HEK293 (cell line): ENCODE results near the gene MAP1B.

ENCODE experiments used
- MEIS1 ChIP-seq: sonication (generic); formaldehyde crosslinking; IDR thresholded peaks from 2 replicates; pipeline ENCODE4 v1.8.1; 2022; ENCODE audit warnings: missing genetic modification reagents, mild to moderate bottlenecking, borderline replicate concordance
- MYNN ChIP-seq: fragments of 450-650 bp; formaldehyde crosslinking; IDR thresholded peaks from 2 replicates; pipeline ENCODE4 v1.5.1; 2016; ENCODE audit warnings: missing biosample characterization, missing genetic modification characterization, borderline replicate concordance
- OVOL3 ChIP-seq: fragments of 450-650 bp; formaldehyde crosslinking; IDR thresholded peaks from 2 replicates; pipeline ENCODE4 v1.5.1; 2016; ENCODE audit warnings: missing biosample characterization, missing genetic modification characterization
- ZNF133 ChIP-seq: fragments of 450-650 bp; formaldehyde crosslinking; IDR thresholded peaks from 2 replicates; pipeline ENCODE4 v1.5.1; 2016; ENCODE audit warnings: missing biosample characterization, missing genetic modification characterization
- ZNF175 ChIP-seq: fragments of 450-650 bp; formaldehyde crosslinking; IDR thresholded peaks from 2 replicates; pipeline ENCODE4 v1.5.1; 2016; ENCODE audit warnings: missing biosample characterization, missing genetic modification characterization
- ZNF223 ChIP-seq: fragments of 450-650 bp; formaldehyde crosslinking; IDR thresholded peaks from 2 replicates; pipeline ENCODE4 v1.5.1; 2016; ENCODE audit warnings: missing biosample characterization, missing genetic modification characterization
- ZNF311 ChIP-seq: fragments of 450-650 bp; formaldehyde crosslinking; IDR thresholded peaks from 2 replicates; pipeline ENCODE4 v1.5.1; 2017; ENCODE audit warnings: missing biosample characterization, missing genetic modification characterization, borderline replicate concordance
- ZNF350 ChIP-seq: fragments of 450-650 bp; formaldehyde crosslinking; IDR thresholded peaks from 2 replicates; pipeline ENCODE4 v1.5.0; 2017; ENCODE audit warnings: missing biosample characterization, mild to moderate bottlenecking, missing genetic modification characterization
- ZNF596 ChIP-seq: fragments of 450-650 bp; IDR thresholded peaks from 2 replicates; pipeline ENCODE4 v1.5.0; 2018; ENCODE audit warnings: missing biosample characterization, mild to moderate bottlenecking, missing genetic modification characterization, moderate library complexity
- ZNF629 ChIP-seq: fragments of 450-650 bp; formaldehyde crosslinking; IDR thresholded peaks from 2 replicates; pipeline ENCODE4 v1.5.1; 2017; ENCODE audit warnings: missing biosample characterization, missing genetic modification characterization
- ZNF654 ChIP-seq: fragments of 450-650 bp; formaldehyde crosslinking; IDR thresholded peaks from 2 replicates; pipeline ENCODE4 v1.5.1; 2016; ENCODE audit warnings: low read depth, missing biosample characterization, missing genetic modification characterization
- ZNF660 ChIP-seq: fragments of 450-650 bp; IDR thresholded peaks from 2 replicates; pipeline ENCODE4 v1.5.1; 2018; ENCODE audit warnings: missing biosample characterization, mild to moderate bottlenecking, missing genetic modification characterization
- ZNF701 ChIP-seq: fragments of 450-650 bp; formaldehyde crosslinking; IDR thresholded peaks from 2 replicates; pipeline ENCODE4 v1.5.1; 2016; ENCODE audit warnings: missing biosample characterization, missing genetic modification characterization
- ZNF776 ChIP-seq: fragments of 450-650 bp; formaldehyde crosslinking; IDR thresholded peaks from 2 replicates; pipeline ENCODE4 v1.5.0; 2017; ENCODE audit warnings: missing biosample characterization, missing genetic modification characterization, borderline replicate concordance
- ZNF830 ChIP-seq: fragments of 450-650 bp; IDR thresholded peaks from 2 replicates; pipeline ENCODE4 v1.5.0; 2018; ENCODE audit warnings: missing biosample characterization, missing genetic modification characterization, low read depth, mild to moderate bottlenecking, moderate library complexity
- TF ChIP-seq, protein P1 (sequence below): fragments of 450-650 bp; formaldehyde crosslinking; IDR thresholded peaks from 2 replicates; pipeline ENCODE4 v1.5.1; 2016; ENCODE audit warnings: missing biosample characterization, missing genetic modification characterization, borderline replicate concordance
- TF ChIP-seq, protein P2 (sequence below): fragments of 450-650 bp; formaldehyde crosslinking; IDR thresholded peaks from 2 replicates; pipeline ENCODE4 v1.5.1; 2016; ENCODE audit warnings: missing biosample characterization, missing genetic modification characterization
- TF ChIP-seq, protein P3 (sequence below): fragments of 450-650 bp; formaldehyde crosslinking; IDR thresholded peaks from 2 replicates; pipeline ENCODE4 v1.5.0; 2017; ENCODE audit warnings: missing biosample characterization, missing genetic modification characterization, borderline replicate concordance
- TF ChIP-seq, protein P4 (sequence below): fragments of 450-650 bp; formaldehyde crosslinking; IDR thresholded peaks from 2 replicates; pipeline ENCODE4 v1.5.1; 2017; ENCODE audit warnings: missing biosample characterization, missing genetic modification characterization
- TF ChIP-seq, protein P5 (sequence below): fragments of 450-650 bp; formaldehyde crosslinking; IDR thresholded peaks from 2 replicates; pipeline ENCODE4 v1.5.1; 2016; ENCODE audit warnings: missing biosample characterization, missing genetic modification characterization
- TF ChIP-seq, protein P6 (sequence below): fragments of 450-650 bp; formaldehyde crosslinking; IDR thresholded peaks from 2 replicates; pipeline ENCODE4 v1.5.1; 2016; ENCODE audit warnings: missing biosample characterization, missing genetic modification characterization

MAP1B gene

DNA sequence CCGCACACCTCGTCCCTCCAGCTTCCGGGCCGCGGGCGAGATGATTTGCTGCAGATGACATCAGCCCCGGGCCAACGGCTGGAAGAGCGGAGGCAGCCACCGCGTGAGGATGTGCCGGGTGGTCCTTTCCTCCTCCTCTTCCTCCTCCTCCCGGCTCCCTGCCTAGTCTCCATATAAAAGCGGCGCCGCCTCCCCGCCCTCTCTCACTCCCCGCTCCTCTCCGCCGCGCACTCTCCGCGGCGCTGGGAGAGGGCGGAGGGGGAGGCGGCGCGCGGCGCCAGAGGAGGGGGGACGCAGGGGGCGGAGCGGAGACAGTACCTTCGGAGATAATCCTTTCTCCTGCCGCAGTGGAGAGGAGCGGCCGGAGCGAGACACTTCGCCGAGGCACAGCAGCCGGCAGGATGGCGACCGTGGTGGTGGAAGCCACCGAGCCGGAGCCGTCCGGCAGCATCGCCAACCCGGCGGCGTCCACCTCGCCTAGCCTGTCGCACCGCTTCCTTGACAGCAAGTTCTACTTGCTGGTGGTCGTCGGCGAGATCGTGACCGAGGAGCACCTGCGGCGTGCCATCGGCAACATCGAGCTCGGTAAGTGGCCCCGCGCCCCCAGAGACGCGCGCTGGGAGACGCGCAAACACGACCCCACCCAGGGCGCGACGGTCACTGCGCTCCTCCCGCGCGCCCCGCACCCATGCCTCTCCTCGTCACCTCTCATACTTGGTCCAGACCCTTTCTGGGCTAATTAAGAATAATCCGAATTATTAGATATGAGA is at the start of gene MAP1B (continued):
- TF ChIP-seq, protein P1, sequence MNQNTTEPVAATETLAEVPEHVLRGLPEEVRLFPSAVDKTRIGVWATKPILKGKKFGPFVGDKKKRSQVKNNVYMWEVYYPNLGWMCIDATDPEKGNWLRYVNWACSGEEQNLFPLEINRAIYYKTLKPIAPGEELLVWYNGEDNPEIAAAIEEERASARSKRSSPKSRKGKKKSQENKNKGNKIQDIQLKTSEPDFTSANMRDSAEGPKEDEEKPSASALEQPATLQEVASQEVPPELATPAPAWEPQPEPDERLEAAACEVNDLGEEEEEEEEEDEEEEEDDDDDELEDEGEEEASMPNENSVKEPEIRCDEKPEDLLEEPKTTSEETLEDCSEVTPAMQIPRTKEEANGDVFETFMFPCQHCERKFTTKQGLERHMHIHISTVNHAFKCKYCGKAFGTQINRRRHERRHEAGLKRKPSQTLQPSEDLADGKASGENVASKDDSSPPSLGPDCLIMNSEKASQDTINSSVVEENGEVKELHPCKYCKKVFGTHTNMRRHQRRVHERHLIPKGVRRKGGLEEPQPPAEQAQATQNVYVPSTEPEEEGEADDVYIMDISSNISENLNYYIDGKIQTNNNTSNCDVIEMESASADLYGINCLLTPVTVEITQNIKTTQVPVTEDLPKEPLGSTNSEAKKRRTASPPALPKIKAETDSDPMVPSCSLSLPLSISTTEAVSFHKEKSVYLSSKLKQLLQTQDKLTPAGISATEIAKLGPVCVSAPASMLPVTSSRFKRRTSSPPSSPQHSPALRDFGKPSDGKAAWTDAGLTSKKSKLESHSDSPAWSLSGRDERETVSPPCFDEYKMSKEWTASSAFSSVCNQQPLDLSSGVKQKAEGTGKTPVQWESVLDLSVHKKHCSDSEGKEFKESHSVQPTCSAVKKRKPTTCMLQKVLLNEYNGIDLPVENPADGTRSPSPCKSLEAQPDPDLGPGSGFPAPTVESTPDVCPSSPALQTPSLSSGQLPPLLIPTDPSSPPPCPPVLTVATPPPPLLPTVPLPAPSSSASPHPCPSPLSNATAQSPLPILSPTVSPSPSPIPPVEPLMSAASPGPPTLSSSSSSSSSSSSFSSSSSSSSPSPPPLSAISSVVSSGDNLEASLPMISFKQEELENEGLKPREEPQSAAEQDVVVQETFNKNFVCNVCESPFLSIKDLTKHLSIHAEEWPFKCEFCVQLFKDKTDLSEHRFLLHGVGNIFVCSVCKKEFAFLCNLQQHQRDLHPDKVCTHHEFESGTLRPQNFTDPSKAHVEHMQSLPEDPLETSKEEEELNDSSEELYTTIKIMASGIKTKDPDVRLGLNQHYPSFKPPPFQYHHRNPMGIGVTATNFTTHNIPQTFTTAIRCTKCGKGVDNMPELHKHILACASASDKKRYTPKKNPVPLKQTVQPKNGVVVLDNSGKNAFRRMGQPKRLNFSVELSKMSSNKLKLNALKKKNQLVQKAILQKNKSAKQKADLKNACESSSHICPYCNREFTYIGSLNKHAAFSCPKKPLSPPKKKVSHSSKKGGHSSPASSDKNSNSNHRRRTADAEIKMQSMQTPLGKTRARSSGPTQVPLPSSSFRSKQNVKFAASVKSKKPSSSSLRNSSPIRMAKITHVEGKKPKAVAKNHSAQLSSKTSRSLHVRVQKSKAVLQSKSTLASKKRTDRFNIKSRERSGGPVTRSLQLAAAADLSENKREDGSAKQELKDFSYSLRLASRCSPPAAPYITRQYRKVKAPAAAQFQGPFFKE (tag by site-specific recombination) = no peak
- TF ChIP-seq, protein P2, sequence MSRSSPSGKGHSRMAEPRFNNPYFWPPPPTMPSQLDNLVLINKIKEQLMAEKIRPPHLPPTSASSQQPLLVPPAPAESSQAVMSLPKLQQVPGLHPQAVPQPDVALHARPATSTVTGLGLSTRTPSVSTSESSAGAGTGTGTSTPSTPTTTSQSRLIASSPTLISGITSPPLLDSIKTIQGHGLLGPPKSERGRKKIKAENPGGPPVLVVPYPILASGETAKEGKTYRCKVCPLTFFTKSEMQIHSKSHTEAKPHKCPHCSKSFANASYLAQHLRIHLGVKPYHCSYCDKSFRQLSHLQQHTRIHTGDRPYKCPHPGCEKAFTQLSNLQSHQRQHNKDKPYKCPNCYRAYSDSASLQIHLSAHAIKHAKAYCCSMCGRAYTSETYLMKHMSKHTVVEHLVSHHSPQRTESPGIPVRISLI (tag by site-specific recombination) = no peak
- TF ChIP-seq ZNF223 (tag by site-specific recombination) (no peak), ZNF350 (tag by site-specific recombination) (no peak), OVOL3 (tag by site-specific recombination) (no peak), ZNF776 (tag by site-specific recombination) (no peak), ZNF654 (no peak), ZNF596 (tag by site-specific recombination) (no peak), MYNN (tag by site-specific recombination) (no peak), ZNF830 (tag by site-specific recombination) (no peak), ZNF660 (tag by site-specific recombination) (peak; percentile 54; the same call in 1 of the 2 replicates), ZNF701 (tag by site-specific recombination) (no peak), ZNF175 (tag by site-specific recombination) (no peak), MEIS1 (CRISPR knock-in tag) (no peak), ZNF133 (tag by site-specific recombination) (peak; percentile 47; the same call in 1 of the 2 replicates), ZNF629 (tag by site-specific recombination) (peak; percentile 47; the same call in 1 of the 2 replicates), ZNF311 (tag by site-specific recombination) (no peak)
- TF ChIP-seq, protein P3, sequence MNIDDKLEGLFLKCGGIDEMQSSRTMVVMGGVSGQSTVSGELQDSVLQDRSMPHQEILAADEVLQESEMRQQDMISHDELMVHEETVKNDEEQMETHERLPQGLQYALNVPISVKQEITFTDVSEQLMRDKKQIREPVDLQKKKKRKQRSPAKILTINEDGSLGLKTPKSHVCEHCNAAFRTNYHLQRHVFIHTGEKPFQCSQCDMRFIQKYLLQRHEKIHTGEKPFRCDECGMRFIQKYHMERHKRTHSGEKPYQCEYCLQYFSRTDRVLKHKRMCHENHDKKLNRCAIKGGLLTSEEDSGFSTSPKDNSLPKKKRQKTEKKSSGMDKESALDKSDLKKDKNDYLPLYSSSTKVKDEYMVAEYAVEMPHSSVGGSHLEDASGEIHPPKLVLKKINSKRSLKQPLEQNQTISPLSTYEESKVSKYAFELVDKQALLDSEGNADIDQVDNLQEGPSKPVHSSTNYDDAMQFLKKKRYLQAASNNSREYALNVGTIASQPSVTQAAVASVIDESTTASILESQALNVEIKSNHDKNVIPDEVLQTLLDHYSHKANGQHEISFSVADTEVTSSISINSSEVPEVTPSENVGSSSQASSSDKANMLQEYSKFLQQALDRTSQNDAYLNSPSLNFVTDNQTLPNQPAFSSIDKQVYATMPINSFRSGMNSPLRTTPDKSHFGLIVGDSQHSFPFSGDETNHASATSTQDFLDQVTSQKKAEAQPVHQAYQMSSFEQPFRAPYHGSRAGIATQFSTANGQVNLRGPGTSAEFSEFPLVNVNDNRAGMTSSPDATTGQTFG (tag by site-specific recombination) = no peak
- TF ChIP-seq, protein P4, sequence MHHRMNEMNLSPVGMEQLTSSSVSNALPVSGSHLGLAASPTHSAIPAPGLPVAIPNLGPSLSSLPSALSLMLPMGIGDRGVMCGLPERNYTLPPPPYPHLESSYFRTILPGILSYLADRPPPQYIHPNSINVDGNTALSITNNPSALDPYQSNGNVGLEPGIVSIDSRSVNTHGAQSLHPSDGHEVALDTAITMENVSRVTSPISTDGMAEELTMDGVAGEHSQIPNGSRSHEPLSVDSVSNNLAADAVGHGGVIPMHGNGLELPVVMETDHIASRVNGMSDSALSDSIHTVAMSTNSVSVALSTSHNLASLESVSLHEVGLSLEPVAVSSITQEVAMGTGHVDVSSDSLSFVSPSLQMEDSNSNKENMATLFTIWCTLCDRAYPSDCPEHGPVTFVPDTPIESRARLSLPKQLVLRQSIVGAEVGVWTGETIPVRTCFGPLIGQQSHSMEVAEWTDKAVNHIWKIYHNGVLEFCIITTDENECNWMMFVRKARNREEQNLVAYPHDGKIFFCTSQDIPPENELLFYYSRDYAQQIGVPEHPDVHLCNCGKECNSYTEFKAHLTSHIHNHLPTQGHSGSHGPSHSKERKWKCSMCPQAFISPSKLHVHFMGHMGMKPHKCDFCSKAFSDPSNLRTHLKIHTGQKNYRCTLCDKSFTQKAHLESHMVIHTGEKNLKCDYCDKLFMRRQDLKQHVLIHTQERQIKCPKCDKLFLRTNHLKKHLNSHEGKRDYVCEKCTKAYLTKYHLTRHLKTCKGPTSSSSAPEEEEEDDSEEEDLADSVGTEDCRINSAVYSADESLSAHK (tag by site-specific recombination) = no peak
- TF ChIP-seq, protein P5, sequence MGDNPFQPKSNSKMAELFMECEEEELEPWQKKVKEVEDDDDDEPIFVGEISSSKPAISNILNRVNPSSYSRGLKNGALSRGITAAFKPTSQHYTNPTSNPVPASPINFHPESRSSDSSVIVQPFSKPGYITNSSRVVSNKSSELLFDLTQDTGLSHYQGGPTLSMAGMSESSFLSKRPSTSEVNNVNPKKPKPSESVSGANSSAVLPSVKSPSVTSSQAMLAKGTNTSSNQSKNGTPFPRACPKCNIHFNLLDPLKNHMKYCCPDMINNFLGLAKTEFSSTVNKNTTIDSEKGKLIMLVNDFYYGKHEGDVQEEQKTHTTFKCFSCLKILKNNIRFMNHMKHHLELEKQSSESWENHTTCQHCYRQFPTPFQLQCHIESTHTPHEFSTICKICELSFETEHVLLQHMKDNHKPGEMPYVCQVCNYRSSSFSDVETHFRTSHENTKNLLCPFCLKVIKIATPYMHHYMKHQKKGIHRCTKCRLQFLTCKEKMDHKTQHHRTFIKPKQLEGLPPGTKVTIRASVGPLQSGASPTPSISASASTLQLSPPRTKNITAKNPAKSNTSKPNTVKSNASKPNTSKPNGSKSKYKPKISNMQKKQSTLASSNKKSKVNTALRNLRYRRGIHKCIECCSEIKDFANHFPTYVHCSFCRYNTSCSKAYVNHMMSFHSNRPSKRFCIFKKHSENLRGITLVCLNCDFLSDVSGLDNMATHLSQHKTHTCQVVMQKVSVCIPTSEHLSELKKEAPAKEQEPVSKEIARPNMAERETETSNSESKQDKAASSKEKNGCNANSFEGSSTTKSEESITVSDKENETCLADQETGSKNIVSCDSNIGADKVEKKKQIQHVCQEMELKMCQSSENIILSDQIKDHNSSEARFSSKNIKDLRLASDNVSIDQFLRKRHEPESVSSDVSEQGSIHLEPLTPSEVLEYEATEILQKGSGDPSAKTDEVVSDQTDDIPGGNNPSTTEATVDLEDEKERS (tag by site-specific recombination) = no peak
- TF ChIP-seq, protein P6, sequence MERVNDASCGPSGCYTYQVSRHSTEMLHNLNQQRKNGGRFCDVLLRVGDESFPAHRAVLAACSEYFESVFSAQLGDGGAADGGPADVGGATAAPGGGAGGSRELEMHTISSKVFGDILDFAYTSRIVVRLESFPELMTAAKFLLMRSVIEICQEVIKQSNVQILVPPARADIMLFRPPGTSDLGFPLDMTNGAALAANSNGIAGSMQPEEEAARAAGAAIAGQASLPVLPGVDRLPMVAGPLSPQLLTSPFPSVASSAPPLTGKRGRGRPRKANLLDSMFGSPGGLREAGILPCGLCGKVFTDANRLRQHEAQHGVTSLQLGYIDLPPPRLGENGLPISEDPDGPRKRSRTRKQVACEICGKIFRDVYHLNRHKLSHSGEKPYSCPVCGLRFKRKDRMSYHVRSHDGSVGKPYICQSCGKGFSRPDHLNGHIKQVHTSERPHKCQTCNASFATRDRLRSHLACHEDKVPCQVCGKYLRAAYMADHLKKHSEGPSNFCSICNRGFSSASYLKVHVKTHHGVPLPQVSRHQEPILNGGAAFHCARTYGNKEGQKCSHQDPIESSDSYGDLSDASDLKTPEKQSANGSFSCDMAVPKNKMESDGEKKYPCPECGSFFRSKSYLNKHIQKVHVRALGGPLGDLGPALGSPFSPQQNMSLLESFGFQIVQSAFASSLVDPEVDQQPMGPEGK (tag by site-specific recombination) = peak; percentile 85
